ENCODE measurements around the gene USP14.

DNA sequence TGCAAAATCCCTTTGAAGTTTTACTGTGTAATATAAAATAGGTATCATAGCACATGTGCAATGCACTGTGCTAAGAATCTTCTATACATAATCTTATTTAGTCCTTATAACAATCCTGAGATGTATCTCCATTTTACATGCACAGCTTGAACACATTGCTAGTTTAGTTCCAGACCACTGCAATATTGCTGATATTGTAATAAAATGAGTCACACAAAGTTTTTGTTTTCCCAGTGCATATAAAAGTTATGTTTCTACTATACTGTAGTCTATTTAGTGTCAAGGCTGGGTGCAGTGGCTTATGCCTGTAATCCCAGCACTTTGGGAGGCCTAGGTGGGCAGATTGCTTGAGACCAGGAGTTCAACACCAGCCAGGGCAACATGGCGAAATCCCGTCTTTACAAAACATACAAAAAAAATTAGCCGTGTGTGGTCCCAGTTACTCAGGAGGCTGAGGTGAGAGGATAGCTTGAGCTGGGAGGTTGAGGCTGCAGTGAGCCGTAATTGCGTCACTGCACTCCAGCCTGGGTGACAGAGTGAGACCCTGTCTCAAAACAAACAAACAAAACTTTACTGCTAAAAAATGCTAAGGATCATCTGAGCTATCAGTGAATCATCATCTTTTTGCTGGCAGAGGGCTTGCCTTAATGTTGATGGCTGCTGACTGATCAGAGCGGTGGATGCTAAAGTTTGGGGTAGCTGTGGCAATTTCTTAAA lies 1.7 kb upstream of the USP14 start:
- TF ChIP-seq, protein P1, sequence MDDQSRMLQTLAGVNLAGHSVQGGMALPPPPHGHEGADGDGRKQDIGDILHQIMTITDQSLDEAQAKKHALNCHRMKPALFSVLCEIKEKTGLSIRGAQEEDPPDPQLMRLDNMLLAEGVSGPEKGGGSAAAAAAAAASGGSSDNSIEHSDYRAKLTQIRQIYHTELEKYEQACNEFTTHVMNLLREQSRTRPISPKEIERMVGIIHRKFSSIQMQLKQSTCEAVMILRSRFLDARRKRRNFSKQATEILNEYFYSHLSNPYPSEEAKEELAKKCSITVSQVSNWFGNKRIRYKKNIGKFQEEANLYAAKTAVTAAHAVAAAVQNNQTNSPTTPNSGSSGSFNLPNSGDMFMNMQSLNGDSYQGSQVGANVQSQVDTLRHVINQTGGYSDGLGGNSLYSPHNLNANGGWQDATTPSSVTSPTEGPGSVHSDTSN (IDR thresholded peaks at IDR 0.05) = no peak
- TF ChIP-seq, protein P2, sequence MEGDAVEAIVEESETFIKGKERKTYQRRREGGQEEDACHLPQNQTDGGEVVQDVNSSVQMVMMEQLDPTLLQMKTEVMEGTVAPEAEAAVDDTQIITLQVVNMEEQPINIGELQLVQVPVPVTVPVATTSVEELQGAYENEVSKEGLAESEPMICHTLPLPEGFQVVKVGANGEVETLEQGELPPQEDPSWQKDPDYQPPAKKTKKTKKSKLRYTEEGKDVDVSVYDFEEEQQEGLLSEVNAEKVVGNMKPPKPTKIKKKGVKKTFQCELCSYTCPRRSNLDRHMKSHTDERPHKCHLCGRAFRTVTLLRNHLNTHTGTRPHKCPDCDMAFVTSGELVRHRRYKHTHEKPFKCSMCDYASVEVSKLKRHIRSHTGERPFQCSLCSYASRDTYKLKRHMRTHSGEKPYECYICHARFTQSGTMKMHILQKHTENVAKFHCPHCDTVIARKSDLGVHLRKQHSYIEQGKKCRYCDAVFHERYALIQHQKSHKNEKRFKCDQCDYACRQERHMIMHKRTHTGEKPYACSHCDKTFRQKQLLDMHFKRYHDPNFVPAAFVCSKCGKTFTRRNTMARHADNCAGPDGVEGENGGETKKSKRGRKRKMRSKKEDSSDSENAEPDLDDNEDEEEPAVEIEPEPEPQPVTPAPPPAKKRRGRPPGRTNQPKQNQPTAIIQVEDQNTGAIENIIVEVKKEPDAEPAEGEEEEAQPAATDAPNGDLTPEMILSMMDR (IDR thresholded peaks at IDR 0.05) = no peak
- no peak for TF ChIP-seq PHF8 (IDR thresholded peaks at IDR 0.05; ENCODE audit: borderline replicate concordance, low read depth)
- TF ChIP-seq, protein P3, sequence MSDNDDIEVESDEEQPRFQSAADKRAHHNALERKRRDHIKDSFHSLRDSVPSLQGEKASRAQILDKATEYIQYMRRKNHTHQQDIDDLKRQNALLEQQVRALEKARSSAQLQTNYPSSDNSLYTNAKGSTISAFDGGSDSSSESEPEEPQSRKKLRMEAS (IDR thresholded peaks at IDR 0.05) = no peak
- TF ChIP-seq, protein P4, sequence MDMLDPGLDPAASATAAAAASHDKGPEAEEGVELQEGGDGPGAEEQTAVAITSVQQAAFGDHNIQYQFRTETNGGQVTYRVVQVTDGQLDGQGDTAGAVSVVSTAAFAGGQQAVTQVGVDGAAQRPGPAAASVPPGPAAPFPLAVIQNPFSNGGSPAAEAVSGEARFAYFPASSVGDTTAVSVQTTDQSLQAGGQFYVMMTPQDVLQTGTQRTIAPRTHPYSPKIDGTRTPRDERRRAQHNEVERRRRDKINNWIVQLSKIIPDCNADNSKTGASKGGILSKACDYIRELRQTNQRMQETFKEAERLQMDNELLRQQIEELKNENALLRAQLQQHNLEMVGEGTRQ (IDR thresholded peaks at IDR 0.05) = no peak
- TF ChIP-seq ZFP36 (IDR thresholded peaks at IDR 0.05; ENCODE audit: borderline replicate concordance, partially characterized antibody) = no peak
- no peak for TF ChIP-seq KDM1A (IDR thresholded peaks at IDR 0.05; ENCODE audit: low read depth)
- TF ChIP-seq POLR2A (IDR thresholded peaks at IDR 0.05; ENCODE audit: low read length) = no peak
- TF ChIP-seq, protein P5, sequence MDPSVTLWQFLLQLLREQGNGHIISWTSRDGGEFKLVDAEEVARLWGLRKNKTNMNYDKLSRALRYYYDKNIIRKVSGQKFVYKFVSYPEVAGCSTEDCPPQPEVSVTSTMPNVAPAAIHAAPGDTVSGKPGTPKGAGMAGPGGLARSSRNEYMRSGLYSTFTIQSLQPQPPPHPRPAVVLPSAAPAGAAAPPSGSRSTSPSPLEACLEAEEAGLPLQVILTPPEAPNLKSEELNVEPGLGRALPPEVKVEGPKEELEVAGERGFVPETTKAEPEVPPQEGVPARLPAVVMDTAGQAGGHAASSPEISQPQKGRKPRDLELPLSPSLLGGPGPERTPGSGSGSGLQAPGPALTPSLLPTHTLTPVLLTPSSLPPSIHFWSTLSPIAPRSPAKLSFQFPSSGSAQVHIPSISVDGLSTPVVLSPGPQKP (IDR thresholded peaks at IDR 0.05; ENCODE audit: low read depth, low read length) = no peak
- TF ChIP-seq CEBPB (IDR thresholded peaks at IDR 0.05) = no peak
- TF ChIP-seq NPAS2 (CRISPR knock-in tag; IDR thresholded peaks at IDR 0.05; ENCODE audit: borderline replicate concordance) = no peak
- TF ChIP-seq, protein P6, sequence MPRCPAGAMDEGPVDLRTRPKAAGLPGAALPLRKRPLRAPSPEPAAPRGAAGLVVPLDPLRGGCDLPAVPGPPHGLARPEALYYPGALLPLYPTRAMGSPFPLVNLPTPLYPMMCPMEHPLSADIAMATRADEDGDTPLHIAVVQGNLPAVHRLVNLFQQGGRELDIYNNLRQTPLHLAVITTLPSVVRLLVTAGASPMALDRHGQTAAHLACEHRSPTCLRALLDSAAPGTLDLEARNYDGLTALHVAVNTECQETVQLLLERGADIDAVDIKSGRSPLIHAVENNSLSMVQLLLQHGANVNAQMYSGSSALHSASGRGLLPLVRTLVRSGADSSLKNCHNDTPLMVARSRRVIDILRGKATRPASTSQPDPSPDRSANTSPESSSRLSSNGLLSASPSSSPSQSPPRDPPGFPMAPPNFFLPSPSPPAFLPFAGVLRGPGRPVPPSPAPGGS (IDR thresholded peaks at IDR 0.05) = no peak
